ENCODE measurements around the gene CPA1. TPM values are rescaled to one million over a fixed set of nuclear protein-coding genes. Genes with fewer than 3 reads are reported as not detected.

The CPA1 gene
- total RNA-seq, 2 donors from 2014 or later, result 35.4 TPM; not detected in 1

GRCh38 chr7:130380861-130381455 lies 664 bp downstream of the CPA1 start:
- no peak overlapping the region for H3K27ac ChIP-seq
- H3K4me3 ChIP-seq, result no peak overlapping the region
- no peak overlapping the region for H3K9ac ChIP-seq (ENCODE audit: low read depth in 2 of 2, low read length in 2 of 2)
- H3K27me3 ChIP-seq, result no peaks in the 10 kb centered on the region
- H3K36me3 ChIP-seq, result no peaks in the 10 kb centered on the region
- no peak for DNase-seq
- H3K4me1 ChIP-seq, result no peaks in the 10 kb centered on the region
- H3K9me3 ChIP-seq, result no peaks in the 10 kb centered on the region
- intact Hi-C loops (cut with DNase I), result no loop called here
- TF ChIP-seq CTCF (IDR thresholded peaks at IDR 0.05), result no peak

- Histone ChIP-seq H3K4me1 (no peaks in the 10 kb centered on the region), H3K4me3 (no peak overlapping the region), H3K36me3 (no peaks in the 10 kb centered on the region), H3K27ac (no peak overlapping the region), H3K9me3 (no peaks in the 10 kb centered on the region), H3K27me3 (no peaks in the 10 kb centered on the region), H3K9ac (ENCODE audit: low read depth in 2 of 2, low read length in 2 of 2) (no peak overlapping the region)
- intact Hi-C loops (cut with DNase I), result no loop called here
- TF ChIP-seq CTCF (IDR thresholded peaks at IDR 0.05), result no peak
- no peak for DNase-seq
These were observed 1.4 kb downstream of the CPA1 start for GRCh38 chr7:130381468-130382312.

- Histone ChIP-seq H3K36me3 (no peaks in the 10 kb centered on the region), H3K4me3 (no peak overlapping the region), H3K4me1 (no peaks in the 10 kb centered on the region), H3K9me3 (no peaks in the 10 kb centered on the region), H3K27ac (no peak overlapping the region), H3K9ac (ENCODE audit: low read depth in 2 of 2, low read length in 2 of 2) (no peak overlapping the region), H3K27me3 (no peaks in the 10 kb centered on the region)
- DNase-seq, result no peak
- no peak for TF ChIP-seq CTCF (IDR thresholded peaks at IDR 0.05)
- intact Hi-C loops (cut with DNase I), result no loop called here
These were observed 3.1 kb downstream of the CPA1 start for GRCh38 chr7:130383187-130383980.

GRCh38 chr7:130384371-130384801 lies 4.1 kb downstream of the CPA1 start:
- DNase-seq, result no peak
- H3K27ac ChIP-seq, result no peak overlapping the region
- H3K36me3 ChIP-seq, result no peaks in the 10 kb centered on the region
- no peaks in the 10 kb centered on the region for H3K27me3 ChIP-seq
- H3K9me3 ChIP-seq, result no peaks in the 10 kb centered on the region
- intact Hi-C loops (cut with DNase I), result no loop called here
- H3K4me3 ChIP-seq, result no peak overlapping the region
- H3K4me1 ChIP-seq, result no peaks in the 10 kb centered on the region
- no peak overlapping the region for H3K9ac ChIP-seq (ENCODE audit: low read depth in 2 of 2, low read length in 2 of 2)
- no peak for TF ChIP-seq CTCF (IDR thresholded peaks at IDR 0.05)

GRCh38 chr7:130384841-130385599 lies 4.7 kb downstream of the CPA1 start:
- H3K4me3 ChIP-seq, result no peak overlapping the region
- intact Hi-C loops (cut with DNase I), result no loop called here
- H3K4me1 ChIP-seq, result no peaks in the 10 kb centered on the region
- H3K36me3 ChIP-seq, result no peaks in the 10 kb centered on the region
- TF ChIP-seq CTCF (IDR thresholded peaks at IDR 0.05), result no peak
- no peak for DNase-seq
- no peaks in the 10 kb centered on the region for H3K27me3 ChIP-seq
- no peak overlapping the region for H3K27ac ChIP-seq
- no peak overlapping the region for H3K9ac ChIP-seq (ENCODE audit: low read depth in 2 of 2, low read length in 2 of 2)
- no peaks in the 10 kb centered on the region for H3K9me3 ChIP-seq
